Measurements from ENCODE around the gene EPM2AIP1.
"Not testable (repeated sequence)": the region's sequence is repeated elsewhere in the genome, so short reads cannot be mapped to it uniquely, and the experiment has no call there.

Gene EPM2AIP1

GRCh38 chr3:36954452-36955134, 38.3 kb downstream of the EPM2AIP1 start:
- CTCF ChIA-PET, result interaction anchor here (1.0 to 1.6 kb wide), 3 partner anchors 9 to 19 kb away, joined by 3 to 5 read pairs (median 3); no protein-coding TSS in a partner anchor
- H3K27me3 Mint-ChIP-seq, result peaks cover 11% of the 10 kb centered on the region
- no peak for DNase-seq

DNA sequence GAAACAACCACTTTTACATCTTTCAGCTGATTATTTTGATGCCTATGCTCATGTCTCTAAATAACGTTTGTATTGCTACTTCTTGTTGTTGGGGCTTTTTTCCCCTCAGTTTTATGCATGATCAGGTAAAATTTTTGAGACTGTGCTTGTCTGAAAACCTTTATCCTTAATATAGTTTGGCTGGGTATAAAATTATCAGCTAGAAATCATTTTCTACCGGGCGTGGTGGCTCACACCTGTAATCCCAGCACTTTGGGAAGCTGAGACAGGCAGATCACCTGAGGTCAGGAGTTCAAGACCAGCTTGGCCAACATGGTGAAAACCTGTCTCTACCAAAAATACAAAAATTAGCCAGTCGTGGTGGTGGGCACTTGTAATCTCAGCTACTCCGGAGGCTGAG, 45.1 kb downstream of the EPM2AIP1 start:
- CTCF ChIA-PET, result interaction anchor here (0.6 kb wide), 1 partner anchor 38 kb away, joined by 5 read pairs; no protein-coding TSS in a partner anchor
- Mint-ChIP-seq H3K36me3 (peaks cover 13% of the 10 kb centered on the region), H3K9me3 (peaks cover 21% of the 10 kb centered on the region), H3K4me1 (peaks cover 18% of the 10 kb centered on the region), H3K27me3 (peaks cover 26% of the 10 kb centered on the region)
- DNase-seq, H3K4me3 Mint-ChIP-seq, H3K27ac Mint-ChIP-seq: not testable (repeated sequence)

More at GRCh38 chr3:36954452-36955134, 38.3 kb downstream of the EPM2AIP1 start:
- H3K27ac Mint-ChIP-seq, result no peak overlapping the region
- H3K36me3 Mint-ChIP-seq, result no peaks in the 10 kb centered on the region
- no peak overlapping the region for H3K4me3 Mint-ChIP-seq
- H3K9me3 Mint-ChIP-seq, result no peaks in the 10 kb centered on the region
- peaks cover 11% of the 10 kb centered on the region for H3K4me1 Mint-ChIP-seq

DNA sequence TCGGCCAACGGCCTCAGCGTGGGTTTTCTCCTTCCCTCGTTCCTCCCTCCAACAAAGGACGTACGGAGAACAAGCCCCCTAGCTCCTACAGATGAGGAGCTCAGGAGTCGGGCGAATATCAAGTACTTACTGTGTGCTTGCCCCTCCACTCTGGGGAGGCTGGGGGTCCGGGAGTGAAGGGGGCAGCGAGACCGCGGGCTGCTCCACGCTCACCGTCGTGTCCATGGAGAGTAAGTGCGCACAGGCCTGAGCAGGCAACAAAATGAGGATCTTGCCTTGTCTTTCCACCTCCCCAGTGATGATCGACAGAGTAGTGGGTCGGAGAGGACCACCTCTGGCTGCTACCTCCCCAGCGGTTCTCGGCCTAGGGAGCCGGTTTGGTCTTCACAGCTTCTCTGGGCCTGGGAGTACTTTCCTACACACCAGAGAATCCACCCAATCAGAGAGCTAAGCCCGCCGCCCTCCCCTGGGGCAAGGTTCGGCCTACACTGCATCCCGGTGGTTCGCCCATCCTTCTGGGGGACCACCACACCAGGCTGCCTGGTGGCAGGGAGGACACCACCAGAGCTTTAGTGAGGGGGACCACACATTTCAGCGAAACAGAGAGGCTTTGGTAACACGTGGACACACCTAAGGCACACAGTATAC, 47.5 kb downstream of the EPM2AIP1 start:
- Mint-ChIP-seq H3K27me3 (peaks cover 20% of the 10 kb centered on the region), H3K36me3 (peaks cover 14% of the 10 kb centered on the region), H3K27ac (peak overlapping the region; percentile 68), H3K9me3 (peaks cover 21% of the 10 kb centered on the region), H3K4me3 (peak overlapping the region; percentile 77), H3K4me1 (peaks cover 18% of the 10 kb centered on the region)
- no peak for DNase-seq
- CTCF ChIA-PET, result interaction anchor here (0.8 to 2.0 kb wide), 2 partner anchors 13 to 76 kb away, joined by 3 to 10 read pairs; no protein-coding TSS in a partner anchor

- H3K27ac Mint-ChIP-seq, result peak within 1 kb of the TSS; percentile 68
Measured at GRCh38 chr3:36944641-36945270, 48.2 kb downstream of the EPM2AIP1 start, which contains the start of gene TRANK1. Gene TRANK1 (minus strand): TSS chr3:36945054. CDS start chr3:36944809, 245 bp downstream.

DNA sequence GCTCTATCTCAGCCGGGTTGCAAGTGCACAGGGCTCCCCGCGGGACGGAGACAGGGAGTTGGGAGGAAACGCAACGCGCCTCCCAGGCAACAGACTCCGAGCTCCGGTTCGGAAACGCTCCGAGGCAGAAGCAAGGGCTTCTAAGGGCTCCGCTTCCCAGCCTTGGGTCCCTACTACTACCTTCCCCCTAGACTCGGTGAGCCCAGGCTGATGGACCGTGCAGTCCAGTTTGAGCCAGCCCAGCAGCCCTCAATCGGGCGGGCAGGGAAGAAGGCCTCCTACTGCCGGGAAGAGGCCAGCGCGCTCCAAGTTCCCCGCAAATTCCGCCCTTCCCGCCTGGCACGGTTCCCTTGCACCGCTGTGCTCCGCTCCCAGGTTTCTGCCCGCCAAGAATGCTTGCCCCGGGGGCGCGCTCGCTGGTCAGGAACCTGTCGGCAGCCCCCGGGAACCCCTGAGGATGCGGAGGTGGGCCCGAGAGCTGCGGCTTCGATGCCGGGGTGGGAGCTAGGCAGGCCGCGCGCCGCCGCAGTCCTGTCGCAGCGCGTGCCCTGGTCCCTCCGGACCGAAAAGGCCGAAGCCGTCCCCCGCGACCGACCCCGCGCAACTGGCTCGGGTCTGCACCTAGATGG, 48.8 kb downstream of the EPM2AIP1 start:
- Mint-ChIP-seq H3K9me3 (peaks cover 18% of the 10 kb centered on the region), H3K27me3 (peaks cover 20% of the 10 kb centered on the region), H3K4me1 (peaks cover 18% of the 10 kb centered on the region), H3K36me3 (peaks cover 14% of the 10 kb centered on the region), H3K27ac (peak overlapping the region; percentile 60), H3K4me3 (peak overlapping the region; percentile 77)
- peak; percentile 53 for DNase-seq
- CTCF ChIA-PET, result interaction anchor here (0.9 to 1.7 kb wide), 5 partner anchors 11 to 39 kb away, joined by 3 to 5 read pairs (median 5); no protein-coding TSS in a partner anchor

More at GRCh38 chr3:36944641-36945270, 48.2 kb downstream of the EPM2AIP1 start, which contains the start of gene TRANK1:
- Mint-ChIP-seq H3K4me3 (peak within 1 kb of the TSS; percentile 77), H3K36me3 (peaks cover 14% of the 10 kb centered on the region), H3K27me3 (peaks cover 20% of the 10 kb centered on the region), H3K4me1 (peaks cover 18% of the 10 kb centered on the region), H3K9me3 (peaks cover 21% of the 10 kb centered on the region)
- DNase-seq, result peak; percentile 88
- CTCF ChIA-PET, result interaction anchor here (1.4 to 2.0 kb wide), 4 partner anchors 10 to 39 kb away, joined by 3 to 10 read pairs (median 5); no protein-coding TSS in a partner anchor

- H3K27ac Mint-ChIP-seq, result no peak overlapping the region
- peaks cover 17% of the 10 kb centered on the region for H3K9me3 Mint-ChIP-seq
- peaks cover 13% of the 10 kb centered on the region for H3K36me3 Mint-ChIP-seq
- DNase-seq, result no peak
- CTCF ChIA-PET, result interaction anchor here (0.9 to 1.7 kb wide), 5 partner anchors 11 to 38 kb away, joined by 3 to 5 read pairs (median 5); no protein-coding TSS in a partner anchor
- H3K4me3 Mint-ChIP-seq, result peak overlapping the region; percentile 77
- H3K27me3 Mint-ChIP-seq, result peaks cover 17% of the 10 kb centered on the region
- H3K4me1 Mint-ChIP-seq, result peaks cover 18% of the 10 kb centered on the region
Measured at GRCh38 chr3:36943601-36944000, 49.3 kb downstream of the EPM2AIP1 start.

- Mint-ChIP-seq H3K9me3 (peaks cover 10% of the 10 kb centered on the region), H3K36me3 (peaks cover 9% of the 10 kb centered on the region), H3K4me1 (peaks cover 18% of the 10 kb centered on the region), H3K27ac (no peak overlapping the region), H3K4me3 (no peak overlapping the region), H3K27me3 (peaks cover 11% of the 10 kb centered on the region)
- CTCF ChIA-PET, result interaction anchor here (0.9 to 1.7 kb wide), 3 partner anchors 12 to 17 kb away, joined by 3 to 5 read pairs (median 5); no protein-coding TSS in a partner anchor
- DNase-seq, result no peak
Measured at GRCh38 chr3:36942638-36943248, 50.2 kb downstream of the EPM2AIP1 start.

DNA sequence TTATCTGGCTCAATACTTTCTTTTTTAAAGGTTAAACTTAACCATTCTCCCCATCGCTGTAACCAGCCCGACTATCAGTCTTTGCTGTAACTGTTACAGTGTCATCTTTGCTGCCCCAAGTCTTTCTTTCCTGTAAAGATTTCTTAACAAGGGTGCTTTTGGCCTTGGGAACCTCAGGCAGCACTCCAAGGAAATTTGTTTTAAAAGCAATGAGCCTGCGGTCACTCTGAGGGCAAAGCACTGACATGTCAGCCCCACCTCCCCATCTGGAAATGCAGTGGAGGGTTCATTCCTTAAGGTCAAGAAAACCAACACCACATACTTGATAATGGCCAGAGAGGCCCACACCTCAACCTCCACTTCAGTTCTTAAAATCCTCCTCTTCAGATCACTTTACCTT, 51.3 kb downstream of the EPM2AIP1 start:
- no peak for DNase-seq
- Mint-ChIP-seq H3K27ac (no peak overlapping the region), H3K9me3 (peaks cover 2% of the 10 kb centered on the region), H3K27me3 (peaks cover 7% of the 10 kb centered on the region), H3K36me3 (peaks cover 3% of the 10 kb centered on the region), H3K4me3 (no peak overlapping the region), H3K4me1 (peaks cover 18% of the 10 kb centered on the region)
- CTCF ChIA-PET, result interaction anchor here (1.3 kb wide), 1 partner anchor 17 kb away, joined by 3 read pairs; no protein-coding TSS in a partner anchor

DNA sequence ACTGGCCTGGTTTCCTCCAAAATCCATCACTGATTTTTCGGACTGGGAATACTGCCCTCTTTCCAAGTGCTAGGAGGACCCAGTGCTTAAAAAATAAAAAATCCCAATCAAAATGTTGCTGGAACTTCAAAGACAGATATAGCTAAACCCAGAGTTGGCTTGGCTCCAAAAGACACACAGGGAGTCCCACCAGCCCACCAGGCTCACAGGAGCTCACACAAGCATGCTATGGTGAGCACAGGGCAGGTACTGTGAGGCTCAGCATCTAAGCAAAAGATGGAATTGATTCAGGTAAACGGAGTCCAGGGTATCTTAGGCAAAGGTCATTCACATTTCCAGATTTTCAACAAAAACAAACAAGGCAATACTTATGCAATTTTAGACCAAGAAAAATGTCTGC, 51.8 kb downstream of the EPM2AIP1 start:
- peaks cover 18% of the 10 kb centered on the region for H3K4me1 Mint-ChIP-seq
- DNase-seq, result no peak
- H3K36me3 Mint-ChIP-seq, result peaks cover 1% of the 10 kb centered on the region
- no peak overlapping the region for H3K27ac Mint-ChIP-seq
- no peaks in the 10 kb centered on the region for H3K9me3 Mint-ChIP-seq
- CTCF ChIA-PET, result interaction anchor here (1.3 kb wide), 1 partner anchor 18 kb away, joined by 3 read pairs; no protein-coding TSS in a partner anchor
- H3K27me3 Mint-ChIP-seq, result peaks cover 6% of the 10 kb centered on the region
- no peak overlapping the region for H3K4me3 Mint-ChIP-seq

GRCh38 chr3:36937492-36937891, 55.4 kb downstream of the EPM2AIP1 start:
- Mint-ChIP-seq H3K27me3 (no peaks in the 10 kb centered on the region), H3K27ac (no peak overlapping the region), H3K4me3 (no peak overlapping the region), H3K9me3 (no peaks in the 10 kb centered on the region), H3K36me3 (peaks cover 6% of the 10 kb centered on the region), H3K4me1 (no peaks in the 10 kb centered on the region)
- DNase-seq, result no peak
- CTCF ChIA-PET, result no interaction called here
